DMS53 treated with DMSO at 0.1 percent for 48 hours (cell line): ENCODE results near the gene FAM47C.
"Not testable (repeated sequence)": the region's sequence is repeated elsewhere in the genome, so short reads cannot be mapped to it uniquely, and the experiment has no call there.

Source experiments
- DNase-seq: peaks from one replicate; lab custom pipeline; 2025; ENCODE audit not compliant: unreplicated experiment; lab: John Stamatoyannopoulos, UW

Gene FAM47C

GRCh38 chrX:37008182-37008581, at the start of gene FAM47C:
Gene FAM47C (plus strand): TSS chrX:37008366. CDS start chrX:37008411, 45 bp downstream.
- DNase-seq: not testable (repeated sequence)

GRCh38 chrX:36961590-36961989, 46.6 kb upstream of the FAM47C start:
- DNase-seq: peak; percentile 31

GRCh38 chrX:36963069-36963808, 44.9 kb upstream of the FAM47C start:
- peak; percentile 35 for DNase-seq

- DNase-seq: no peak
These were observed 44.3 kb upstream of the FAM47C start for GRCh38 chrX:36963852-36964251.

GRCh38 chrX:36973575-36973974, 34.6 kb upstream of the FAM47C start:
- DNase-seq: no peak

- peak; percentile 15 for DNase-seq
These were observed 33.3 kb upstream of the FAM47C start for GRCh38 chrX:36974911-36975310.

GRCh38 chrX:36978886-36979285, 29.3 kb upstream of the FAM47C start:
- no peak for DNase-seq

GRCh38 chrX:36983831-36984230, 24.3 kb upstream of the FAM47C start:
- no peak for DNase-seq

GRCh38 chrX:36985416-36986209, 22.6 kb upstream of the FAM47C start:
- DNase-seq: peak; percentile 42

GRCh38 chrX:36986231-36986630, 21.9 kb upstream of the FAM47C start:
- DNase-seq: no peak

GRCh38 chrX:36987212-36987611, 21.0 kb upstream of the FAM47C start:
- not testable (repeated sequence) for DNase-seq

- no peak for DNase-seq
These were observed 8.0 kb upstream of the FAM47C start for GRCh38 chrX:37000140-37000539.

- DNase-seq: no peak
These were observed 2.3 kb downstream of the FAM47C start for GRCh38 chrX:37010496-37010895.

GRCh38 chrX:37034260-37034659, 26.1 kb downstream of the FAM47C start:
- DNase-seq: not testable (repeated sequence)

GRCh38 chrX:37036674-37037220, 28.6 kb downstream of the FAM47C start:
- DNase-seq: not testable (repeated sequence)

GRCh38 chrX:37038814-37039213, 30.6 kb downstream of the FAM47C start:
- not testable (repeated sequence) for DNase-seq

GRCh38 chrX:37042956-37043885, 35.1 kb downstream of the FAM47C start:
- DNase-seq: not testable (repeated sequence)

- no peak for DNase-seq
These were observed 39.6 kb downstream of the FAM47C start for GRCh38 chrX:37047776-37048175.

- DNase-seq: not testable (repeated sequence)
These were observed 49.4 kb downstream of the FAM47C start for GRCh38 chrX:37057572-37057971.

GRCh38 chrX:37060999-37061398, 52.8 kb downstream of the FAM47C start:
- DNase-seq: peak; percentile 47
